Measurements from ENCODE around the gene NR1D1.

NR1D1 gene

DNA sequence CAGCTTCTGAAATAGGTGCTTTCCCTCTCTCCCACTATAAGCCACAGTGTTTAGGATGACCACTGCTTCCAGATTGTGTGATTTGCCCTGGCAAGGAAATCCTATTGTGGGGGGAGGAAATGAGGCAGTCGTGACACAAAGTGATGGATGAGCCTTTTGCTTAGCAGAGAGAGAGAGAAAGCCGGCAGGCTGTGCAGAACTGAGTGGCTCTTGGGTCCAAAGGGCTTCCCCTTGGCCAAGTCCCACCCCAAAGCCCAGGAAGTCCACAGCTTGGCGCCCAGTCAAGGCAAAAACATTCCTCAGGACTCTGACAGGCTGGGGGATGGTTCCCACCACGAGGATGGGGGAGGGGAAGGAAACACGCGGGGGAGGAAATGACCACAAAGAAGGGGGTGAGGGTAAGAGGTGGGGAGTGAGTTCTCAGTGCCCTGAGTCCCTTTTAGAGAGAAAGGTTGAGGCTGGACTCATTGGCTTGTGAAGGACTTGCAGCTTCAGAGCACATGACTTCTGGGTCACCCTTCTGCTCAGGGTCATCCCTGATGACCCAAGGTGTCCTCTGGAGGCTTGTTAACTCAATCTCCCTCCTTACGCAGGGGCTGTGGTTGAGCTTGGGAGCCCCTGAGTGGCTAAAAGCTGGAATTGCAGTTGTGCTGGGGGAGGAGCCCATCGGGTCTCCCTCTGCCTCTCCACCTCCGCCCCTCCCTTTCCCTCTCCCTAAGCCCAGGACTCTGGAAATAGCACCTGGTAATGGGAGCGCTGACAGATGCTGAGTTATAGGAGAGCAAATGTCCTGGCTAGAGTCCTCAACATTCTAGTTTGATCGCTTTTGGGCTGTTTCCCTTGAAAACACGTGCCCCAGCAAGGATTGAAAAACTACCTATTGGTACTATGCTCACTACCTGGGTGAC lies 11.1 kb upstream of the NR1D1 start:
- DNase-seq, result no peak

DNA sequence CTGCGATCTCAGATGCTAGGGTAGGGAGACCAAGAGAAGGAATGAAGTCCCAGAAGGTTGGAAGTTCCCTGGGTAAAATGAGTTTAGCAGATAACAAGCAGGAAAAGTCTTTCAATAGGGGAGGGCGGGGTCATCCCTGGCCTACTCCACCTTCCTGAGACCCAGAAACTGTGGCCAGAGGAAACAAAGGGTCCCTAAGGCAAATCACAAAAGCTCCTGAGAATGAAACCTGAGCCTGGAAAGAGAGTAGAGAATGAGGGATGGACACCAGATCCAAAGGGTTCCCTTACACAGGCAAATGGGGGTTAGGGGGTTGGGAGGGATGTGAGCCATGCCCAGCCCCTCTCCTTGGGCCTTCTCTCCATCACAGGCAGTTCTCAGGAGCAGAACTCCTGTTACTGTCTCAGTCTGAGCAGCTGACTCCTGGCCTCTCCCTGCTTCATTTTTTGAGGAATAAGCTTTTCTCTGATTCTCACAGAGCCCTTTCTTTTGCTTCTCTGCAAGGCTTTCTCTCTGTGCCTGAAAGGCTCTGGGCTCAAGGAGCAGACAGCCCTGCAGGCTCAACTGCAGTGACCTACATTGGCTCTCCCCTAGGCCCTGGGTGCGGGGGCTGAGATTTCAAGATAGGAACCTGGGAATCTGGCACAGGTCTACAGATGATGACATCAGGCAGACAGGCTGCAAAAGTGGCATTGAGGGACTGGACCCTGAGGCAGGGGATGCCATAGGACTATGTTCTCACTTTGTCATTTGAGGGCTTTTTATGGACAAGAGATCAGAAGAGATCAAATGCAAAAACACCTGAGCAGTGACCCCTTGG lies 9.8 kb upstream of the NR1D1 start:
- DNase-seq, result no peak

DNA sequence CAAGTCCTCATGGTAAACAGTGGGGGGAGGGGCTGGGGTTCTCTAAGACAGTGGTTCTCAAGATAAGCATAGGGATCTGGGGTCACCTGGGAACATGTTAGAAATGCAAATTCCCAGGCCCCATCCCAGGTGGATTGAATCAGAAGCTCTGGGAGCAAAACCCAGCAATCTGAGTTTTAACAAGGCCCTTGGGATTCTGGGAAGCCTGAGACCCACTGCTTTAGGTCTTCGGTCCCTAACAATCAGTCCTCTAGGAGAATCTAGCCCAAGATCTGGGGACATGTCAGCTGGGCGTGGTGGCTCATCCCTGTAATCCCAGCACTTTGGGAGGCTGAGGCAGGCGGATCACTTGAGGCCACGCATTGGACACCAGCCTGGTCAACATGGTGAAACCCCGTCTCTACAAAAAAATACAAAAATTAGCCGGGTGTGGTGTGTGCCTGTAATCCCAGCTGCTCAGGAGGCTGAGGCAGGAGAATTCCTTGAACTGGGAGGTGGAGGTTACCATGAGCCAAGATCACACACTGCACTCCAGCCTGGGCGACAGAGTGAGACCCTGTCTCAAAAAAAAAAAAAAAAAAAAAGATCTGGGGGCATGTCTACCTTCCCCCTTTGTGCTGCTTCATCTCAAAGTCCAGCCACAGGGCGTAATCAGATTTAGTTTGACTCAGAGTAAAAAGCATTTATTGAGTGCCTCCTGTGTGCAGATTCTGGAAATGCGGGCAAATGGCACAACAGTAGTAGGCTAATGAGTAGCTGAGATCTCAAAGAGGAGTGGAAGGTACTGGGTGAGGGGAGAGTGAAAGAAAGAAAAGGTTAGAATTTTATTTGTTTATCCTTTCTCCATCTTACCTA lies 8.8 kb upstream of the NR1D1 start:
- no peak for DNase-seq

DNA sequence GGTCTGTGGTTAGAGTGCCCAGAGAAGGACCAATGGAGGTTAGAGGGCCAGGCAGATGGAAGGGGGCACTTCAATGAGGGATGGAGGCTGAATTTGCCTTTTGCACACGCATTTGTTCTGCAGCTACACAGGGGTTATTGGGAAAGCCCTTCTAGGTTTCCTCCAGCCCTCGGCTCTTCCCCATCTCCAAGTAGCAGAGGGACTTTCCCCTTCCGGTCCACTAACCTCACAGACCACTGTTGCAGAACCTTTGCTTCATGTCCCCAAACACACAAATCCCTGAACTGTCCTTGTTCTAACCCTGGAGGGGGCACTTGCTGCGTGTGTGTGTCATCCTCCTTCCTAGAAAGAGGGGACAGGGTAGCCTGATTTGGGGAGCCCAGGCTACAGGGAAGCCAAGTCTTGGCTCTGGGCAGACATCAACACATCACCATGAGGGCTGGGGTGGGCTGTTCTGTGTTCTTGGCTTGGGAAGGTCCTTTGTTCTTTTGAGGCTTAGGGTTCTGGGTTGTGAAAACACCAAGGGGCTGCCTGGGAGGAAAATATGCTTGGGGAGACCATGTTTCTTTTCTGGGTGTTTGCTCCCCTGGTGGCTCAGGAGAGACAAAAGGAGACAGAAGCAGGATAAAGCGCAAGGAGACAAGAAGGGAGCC lies 7.3 kb upstream of the NR1D1 start:
- DNase-seq, result no peak

DNA sequence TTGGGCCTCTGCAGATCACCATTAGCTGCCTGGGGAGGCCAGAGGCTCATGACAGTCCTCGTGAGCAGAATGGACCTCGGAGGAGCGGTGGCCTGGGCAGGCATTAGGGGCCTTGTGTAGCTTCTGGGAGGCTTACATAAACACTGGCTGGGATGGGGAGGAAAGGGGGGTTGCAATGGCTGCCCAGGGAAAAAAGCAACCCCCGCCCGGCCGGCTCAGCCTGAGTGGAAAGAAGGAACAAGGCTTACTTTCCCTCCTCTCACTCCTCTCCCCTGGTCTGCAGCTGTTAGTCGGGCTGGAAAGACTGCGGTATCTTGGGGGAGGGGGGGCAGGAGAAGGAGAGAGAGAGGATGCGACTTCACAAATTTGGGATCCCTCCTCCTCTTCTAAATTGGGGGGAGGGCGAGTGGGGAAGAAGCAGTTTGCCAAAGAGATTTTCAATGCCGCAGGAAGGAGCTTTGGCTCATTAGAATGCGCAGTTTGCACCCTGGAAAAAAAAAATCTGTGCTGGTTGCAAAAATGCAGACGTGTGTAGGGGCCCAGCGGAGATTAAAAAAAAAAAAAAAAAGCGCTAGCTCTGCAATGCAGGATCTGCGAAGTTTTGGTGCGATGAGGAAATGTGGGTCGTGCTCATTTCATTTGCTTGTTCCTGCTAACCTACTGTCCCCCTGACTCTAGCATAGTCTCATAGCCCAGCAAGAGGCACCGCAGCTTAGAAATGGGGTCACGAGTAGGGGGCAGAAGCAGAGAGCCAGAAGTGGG lies 6.6 kb upstream of the NR1D1 start:
- DNase-seq, result no peak

DNA sequence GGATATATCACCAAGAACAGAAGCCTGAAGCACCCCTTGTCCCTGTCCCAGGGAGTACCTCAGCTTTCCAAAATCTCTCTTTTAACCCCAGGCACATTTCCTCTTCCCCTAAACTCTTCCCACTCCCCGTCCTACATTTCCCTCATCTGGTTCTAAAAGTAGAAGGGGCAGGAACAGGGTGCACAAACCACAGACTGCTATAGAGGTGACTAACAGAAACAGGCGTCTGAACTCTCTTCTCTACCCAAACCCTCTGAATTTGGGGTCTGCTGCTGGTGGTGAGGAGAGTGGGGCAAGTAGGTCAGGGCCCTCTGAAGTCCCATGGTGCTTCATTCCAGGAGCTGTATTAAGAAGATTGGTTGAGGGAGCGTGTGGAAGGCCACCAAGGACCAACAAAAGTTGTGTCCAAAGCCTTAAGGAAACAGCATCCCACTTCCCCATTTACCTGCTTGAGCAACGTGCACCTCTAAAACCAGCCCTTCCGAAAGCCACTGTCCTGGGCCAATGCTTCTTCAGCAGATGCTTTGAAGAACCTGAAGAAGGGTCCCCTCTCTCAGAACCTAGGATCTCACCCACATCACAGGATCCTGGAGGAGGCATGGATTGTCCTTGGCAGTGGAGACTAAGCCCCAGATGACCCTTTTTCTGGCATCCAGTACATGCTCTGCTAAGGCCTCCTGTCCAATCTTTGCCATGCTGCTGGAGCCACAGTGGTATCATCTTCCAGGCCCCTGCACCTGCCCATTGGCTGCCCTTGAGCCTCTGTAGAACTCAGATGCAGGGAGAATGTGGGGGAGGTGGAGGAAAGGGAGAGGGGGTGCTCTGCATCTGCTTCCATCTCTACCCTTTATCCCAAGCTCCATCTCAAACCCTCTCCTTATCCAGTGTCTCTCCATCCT lies 5.7 kb upstream of the NR1D1 start:
- DNase-seq, result no peak

DNA sequence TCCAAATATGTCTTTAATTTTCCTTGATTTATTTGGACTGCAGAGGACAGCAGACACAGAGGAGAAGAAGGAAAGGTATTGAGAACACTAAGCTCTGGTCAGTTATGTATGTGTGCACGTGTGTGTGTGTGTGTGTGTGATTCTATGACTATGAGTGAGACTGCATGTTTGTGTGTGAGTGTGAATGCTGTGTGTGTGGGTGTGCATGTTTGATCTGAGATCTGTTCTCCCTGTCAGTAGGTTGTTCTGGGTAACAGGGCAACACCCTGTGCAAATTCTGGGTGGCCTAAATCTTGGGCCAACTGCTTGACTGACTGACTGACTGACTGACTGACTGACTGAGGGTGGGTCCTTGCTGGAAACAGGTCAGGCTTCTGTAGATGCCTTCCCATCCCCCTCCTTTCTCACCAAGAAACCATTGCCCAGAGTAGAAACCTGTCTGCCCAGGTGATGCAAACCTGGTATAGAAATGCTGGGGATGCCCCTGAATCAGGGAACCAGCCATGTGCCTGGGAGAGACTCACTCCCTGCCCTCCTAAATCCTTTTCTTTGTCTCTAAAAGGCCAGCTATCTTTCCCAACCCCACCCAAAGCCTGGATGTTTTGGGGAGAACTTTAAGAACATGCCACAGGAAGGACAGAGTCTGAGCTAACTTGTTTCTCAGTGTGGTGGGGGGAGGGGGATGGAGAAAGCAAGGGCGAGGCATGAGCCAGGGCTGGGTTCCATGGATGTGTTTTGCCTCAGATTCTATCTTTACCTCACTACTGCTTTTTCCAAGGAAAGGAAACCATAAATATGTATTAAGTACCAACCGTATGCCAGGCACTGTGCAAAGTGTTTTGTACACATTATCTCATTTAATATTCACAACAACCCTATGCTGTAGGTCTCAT lies 4.5 kb upstream of the NR1D1 start:
- no peak for DNase-seq

DNA sequence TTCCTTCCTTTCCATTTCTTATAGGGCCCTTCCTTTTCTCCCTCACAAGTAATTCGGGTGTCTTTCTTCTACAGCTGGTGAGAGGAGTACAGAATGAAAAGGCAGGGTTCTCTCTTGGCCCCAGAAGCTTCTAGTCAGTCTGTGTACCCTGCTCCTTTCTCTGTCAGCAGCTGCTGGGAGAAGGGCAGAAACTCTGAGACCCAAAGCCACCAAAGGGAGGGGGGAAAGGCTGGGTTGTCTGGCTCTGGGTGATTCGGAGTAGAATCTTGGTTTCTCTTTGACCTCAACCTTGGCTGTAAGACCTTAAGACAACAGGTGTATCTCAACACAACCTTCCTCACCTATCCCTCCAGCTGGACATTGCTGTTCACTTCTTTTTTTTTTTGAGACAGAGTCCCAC lies 3.3 kb upstream of the NR1D1 start:
- DNase-seq, result no peak

DNA sequence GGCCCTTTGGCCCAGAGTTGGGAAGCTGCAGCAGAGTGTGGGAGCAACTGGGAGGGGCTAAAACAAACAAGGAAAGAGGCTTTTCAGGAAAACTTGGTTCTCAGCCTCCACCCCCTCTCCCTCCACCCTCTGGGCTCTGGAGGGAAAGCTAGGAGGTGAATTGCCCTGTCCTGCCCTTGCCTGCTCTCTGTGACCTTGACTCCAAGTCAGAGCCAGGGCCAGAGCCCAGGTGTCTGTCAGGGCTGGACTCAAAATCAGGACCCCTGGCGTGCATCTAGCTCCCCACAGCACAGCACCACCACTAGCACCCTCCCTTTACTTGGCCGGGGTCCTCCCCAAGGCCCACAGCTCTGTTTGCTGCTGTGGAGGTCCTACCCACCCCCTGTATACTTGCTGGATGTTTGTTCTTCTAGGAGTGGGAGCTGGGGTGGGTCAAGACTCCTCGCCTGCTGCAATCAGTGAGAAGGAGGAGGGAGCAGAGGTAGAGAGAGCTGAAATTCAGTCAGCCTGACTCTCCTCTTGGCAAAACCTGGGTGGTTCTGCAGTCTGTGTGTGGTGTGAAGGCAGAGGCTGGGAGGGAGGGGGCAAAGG lies 2.8 kb upstream of the NR1D1 start:
- no peak for DNase-seq

DNA sequence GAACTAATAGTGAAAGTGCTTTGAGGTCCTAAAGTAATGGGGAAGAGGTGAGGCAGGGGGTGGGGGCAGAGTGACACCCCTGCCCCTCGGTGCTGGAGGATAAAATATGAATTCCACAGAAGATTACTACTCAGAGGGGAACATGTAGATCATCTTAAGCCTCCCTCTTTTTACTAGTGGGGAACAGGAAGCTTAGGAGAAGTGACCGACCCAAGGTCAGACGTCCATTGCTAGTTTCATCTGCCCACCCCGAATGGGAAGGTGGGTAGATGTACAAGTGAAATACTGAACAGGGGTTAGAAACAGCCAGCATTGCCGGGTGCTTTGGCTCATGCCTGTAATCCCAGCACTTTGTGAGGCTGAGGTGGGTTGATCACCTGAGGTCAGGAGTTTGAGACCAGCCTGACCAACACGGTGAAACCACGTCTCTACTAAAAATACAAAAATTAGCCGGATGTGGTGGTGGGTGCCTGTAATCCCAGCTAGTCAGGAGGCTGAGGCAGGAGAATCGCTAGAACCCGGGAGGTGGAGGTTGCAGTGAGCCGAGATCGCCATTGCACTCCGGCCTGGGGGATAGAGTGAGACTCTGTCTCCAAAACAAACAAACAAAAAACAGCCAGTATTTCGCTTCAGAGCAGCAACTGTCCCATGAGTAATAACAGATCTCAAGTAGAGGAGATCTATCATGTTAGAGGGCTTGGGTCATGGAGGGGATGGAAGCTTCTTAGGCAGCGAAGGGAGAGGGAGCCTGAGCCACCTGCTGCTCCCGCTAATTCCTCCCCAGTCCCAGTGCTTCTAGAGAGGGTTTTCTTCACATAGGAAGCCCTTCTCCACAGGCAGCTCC lies 1.2 kb upstream of the NR1D1 start:
- DNase-seq, result no peak

DNA sequence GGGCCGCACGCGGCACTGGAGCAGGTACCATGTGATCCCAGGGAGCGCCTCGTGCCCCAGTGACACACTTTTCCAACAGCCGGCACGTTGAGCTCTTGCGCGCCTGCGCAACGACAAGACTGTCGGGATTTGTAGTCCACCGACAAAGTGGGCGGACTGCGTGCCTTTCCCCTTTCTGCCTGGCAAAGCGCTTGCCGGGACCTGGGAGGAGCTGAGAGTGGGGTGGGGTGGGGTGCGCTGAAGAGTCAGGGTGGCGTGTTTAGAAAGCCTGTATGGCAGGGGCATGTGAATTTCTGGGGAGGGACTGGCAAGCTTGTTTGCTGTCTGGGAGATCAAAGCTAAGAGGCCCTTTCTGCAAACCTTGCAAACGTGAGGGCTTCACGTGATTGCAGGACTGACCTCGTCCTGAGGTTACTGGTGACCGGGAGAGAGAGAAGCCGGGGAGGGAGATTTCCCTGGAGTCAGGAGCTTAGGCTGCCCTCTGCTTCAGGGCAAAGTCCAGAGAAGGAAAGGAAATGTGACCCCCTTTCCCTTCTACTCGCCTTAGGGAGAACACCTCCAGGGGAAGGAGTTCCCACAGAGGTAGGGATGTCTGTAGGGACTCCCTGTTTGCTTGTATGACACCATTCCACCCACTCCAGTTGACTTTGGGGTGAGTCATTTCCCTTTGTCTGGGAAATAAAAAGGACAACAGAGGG lies 429 bp upstream of the NR1D1 start:
- DNase-seq, result peak; percentile 86

DNA sequence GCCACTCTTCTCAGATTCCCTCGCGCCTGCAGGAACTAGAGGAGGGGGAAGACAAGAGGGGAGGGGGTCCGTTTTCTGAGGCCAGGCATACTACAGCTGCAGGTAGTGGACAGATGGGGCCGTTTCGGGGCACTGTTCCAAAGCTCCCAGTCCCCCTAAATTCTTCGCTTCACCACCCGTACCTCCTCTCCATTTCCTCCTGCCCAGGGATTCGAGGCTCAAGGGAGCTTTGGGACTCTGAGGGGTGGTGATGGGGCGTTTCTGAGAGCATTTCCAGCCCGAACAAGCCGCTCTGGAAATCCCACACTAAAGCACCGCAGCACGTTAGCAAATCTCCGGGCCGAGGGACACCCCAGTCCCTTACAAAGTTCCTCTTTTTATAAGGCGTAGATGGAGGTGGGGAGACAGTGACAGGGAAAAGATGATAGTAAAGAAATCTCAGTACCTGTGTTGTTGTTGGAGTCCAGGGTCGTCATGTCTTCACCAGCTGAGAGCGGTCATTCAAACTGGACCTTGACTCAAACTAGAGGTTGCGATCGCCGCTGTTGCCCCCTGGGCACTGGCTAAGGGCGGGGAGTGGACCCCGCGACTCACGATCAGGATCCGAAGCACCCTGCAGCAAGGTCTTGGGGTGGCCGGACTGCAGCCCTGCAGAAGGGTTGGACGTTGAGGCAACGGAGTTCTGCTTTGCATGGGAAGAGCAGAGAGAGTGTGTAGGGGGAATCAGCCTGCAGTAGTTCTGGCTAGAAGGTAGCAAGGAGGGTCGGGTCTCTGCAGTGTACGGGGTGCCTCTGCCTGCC lies 570 bp downstream of the NR1D1 start:
- DNase-seq, result no peak

DNA sequence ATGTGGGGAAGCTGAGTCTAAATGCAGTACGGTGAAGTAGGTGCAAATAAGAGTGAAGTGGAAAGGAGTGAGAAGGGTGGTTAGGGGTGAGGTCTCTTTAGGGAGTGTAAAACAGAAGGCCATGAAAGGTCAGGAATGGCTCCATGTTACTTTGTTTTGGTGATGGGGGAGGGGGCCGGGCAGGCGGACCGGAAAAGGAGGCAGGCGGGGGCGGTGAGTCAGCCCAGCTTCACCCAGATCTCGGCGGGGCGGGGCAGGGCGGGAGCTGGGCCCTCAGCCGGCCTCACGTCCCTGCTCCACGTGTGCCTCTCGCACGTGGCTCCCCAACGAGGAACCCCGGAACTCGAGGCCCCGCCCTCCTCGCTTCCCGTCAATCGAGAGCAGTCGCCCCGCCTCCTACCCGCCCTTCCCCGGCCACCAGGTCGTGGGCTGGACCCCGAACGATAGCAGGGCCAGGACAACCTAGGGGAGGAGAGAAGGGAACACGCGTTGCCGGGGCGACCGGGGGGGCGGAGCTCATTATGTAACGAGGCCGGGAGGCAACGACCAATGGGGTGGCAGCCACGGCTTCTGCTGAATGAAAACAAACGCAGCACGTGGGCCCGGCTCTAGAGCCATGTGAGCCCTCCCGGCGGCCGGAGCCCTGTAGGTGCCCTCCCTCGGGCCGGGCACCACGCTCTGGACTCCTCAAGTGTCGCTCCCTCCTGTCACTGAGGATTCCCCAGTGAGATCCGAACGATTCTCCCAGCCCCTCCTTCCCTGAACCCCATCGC lies 1.4 kb downstream of the NR1D1 start:
- peak; percentile 97 for DNase-seq

DNA sequence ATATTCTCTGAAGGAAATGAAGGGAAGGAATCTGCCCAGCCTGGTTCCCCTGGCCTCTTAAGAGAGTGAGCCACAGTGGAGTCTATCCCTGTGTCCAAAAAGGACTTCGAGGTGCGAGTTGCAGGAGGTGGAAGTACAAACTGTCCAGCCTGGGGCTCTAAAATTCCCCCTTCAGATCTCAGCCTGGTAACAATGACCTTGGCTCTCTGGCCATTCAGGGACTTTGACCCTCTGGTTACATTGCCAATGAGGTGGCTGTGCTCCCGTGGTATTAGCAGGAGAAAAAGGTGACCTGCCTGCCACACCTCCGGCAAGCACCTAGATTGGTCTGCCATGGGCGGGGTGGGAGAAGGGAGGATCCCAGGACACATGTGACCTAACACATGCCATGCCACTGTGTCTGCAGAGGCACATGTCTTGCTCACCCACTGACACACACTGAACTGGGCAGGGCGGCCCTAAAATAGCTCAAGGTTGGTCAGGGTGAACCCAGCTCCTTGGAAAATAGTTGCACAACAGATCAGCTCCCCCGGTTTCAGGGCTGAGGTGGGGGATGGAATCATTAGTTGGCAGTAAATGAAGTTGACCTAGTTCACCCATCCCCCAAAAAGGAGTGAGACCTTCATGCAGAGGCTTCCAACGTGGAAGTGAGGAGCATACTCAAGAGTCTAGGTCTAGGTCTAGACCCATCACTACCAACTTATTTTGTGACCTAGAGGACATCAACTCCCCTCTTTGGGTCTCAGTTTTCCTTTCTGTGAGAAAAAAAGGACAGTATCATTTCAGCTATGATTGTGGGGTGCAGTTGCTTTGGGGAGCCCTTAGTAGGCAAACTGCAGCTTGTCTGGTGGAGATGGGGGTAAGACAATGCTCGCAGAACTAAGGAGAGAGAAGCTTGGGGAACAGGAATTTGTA lies 2.2 kb downstream of the NR1D1 start:
- DNase-seq, result no peak

DNA sequence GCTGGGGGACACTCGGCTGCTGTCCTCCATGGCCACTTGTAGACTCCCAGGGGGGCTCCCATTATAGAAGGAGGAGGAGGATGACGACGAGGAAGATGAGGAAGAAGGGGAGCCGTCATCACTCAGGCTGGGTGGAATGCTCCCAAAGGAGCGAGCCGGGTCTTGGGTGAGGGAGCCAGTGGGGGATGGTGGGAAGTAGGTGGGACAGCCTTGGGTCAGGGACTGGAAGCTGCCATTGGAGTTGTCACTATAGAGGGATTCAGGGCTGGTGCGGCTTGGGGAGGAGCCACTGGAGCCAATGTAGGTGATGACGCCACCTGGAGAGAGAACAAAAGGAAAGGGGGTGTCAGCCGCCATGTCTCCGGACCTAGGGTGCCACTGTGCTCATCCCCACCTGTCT lies 3.3 kb downstream of the NR1D1 start:
- DNase-seq, result no peak
